HS-5 (cell line): ENCODE results near the gene ATP1B2.
"Not testable (repeated sequence)": the region's sequence is repeated elsewhere in the genome, so short reads cannot be mapped to it uniquely, and the experiment has no call there.

Experiments used
- DNase-seq: peaks from one replicate; pipeline ENCODE4 v3.0.0-alpha.2; 2012; ENCODE audit warnings: low read depth

Gene ATP1B2, protein sequence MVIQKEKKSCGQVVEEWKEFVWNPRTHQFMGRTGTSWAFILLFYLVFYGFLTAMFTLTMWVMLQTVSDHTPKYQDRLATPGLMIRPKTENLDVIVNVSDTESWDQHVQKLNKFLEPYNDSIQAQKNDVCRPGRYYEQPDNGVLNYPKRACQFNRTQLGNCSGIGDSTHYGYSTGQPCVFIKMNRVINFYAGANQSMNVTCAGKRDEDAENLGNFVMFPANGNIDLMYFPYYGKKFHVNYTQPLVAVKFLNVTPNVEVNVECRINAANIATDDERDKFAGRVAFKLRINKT

DNA sequence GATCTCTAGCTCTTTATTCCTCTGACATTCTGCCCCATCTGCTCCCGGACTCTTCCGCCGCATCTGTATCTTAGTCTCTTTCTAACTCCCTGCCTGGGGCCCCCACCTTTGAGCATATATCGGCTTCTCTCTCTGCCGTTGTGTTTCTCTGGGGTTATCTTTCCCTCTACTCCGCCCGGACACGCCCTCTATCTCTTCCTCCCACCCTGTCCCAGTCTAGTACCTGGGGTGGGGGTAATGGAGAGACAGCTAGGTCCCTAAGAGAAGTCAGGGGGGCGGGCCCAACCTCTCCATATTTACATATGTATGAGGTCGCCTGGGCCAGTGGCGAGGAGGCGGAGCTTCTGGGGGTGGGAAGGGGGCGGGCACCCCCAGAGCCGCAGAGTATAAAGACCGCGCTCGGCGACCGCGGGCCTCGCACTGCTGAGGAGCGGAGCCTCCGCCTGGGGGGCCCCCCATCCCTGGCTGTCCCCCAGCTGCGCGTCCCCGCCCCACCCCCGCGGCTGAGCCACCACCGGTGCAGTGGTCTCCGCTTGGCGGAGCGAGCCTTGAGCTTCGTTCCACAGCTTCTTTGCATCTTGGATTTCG is at the start of gene ATP1B2:
TSS of gene ATP1B2 (plus strand) at position 418 of the 588 bp plus-strand sequence. CDS start 593 bp downstream, outside the sequence.
- DNase-seq: no peak

DNA sequence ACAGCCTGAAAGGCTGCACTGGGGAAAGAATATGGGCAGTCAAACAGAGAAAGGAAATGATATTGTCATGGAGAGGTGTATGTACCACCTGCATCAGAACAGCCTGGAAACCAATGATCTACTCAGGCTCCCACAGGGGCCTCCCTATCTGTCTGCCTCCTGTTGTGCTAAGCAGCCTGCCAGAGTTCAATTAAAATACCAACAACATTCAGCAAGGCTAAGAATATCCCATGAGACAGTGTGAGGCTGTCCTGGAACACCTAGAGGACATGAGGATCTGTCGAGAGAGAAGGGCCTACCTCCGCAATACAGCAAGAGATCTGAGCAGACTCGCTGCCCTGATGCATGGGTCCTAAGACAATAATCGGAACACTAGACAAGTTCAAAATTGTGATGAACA is 44.4 kb upstream of the ATP1B2 start:
- DNase-seq: no peak

DNA sequence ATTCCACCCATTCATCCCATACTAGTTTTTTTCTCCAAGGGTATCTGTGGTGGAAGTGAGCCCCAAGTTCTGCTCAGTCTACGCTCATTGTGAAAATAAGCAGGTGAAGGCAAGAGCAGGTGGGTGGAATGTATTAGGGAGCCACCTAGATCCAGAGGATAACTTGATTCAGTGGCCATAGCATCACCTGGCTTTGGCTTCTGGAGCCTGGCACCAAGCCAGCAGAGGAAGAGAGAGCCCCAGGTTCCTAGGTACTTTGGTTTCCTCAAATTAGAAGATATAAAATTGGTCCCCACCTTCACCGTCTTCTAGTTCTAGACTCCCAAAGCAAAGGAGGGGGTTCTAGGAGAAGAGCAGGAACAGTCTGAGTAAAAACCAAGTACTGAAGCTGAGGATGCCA is 40.1 kb upstream of the ATP1B2 start:
- DNase-seq: no peak

DNA sequence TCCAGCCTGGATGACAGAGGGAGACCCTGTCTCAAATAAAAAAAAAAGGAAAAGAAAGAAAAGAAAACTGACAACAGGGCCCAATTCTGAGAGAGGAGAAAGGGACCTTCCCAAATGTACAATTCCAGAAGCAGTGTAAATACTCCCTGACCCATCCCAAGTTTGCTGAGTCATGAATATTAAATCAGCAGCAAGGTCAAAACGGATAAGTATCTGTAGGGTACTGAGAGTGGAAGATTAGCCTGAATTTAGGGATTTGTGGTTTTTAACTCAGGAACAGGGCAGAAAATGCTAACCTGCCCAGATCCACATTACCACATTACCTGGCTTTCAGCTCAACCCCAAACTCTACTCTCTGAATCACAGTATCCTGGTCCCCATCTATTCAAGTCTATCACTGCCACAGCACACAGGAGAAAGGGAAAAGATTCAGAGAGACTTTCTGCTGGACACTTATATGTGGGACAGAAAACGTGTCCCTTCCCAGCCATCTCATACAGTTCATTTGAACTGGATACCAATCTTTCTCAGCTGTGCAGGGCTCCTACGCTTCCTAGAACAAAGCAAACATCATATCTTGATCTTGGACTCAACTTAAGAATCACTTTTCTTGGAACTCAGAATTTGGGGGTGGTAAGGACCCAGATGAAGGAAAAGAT is 39.0 kb upstream of the ATP1B2 start:
- no peak for DNase-seq

DNA sequence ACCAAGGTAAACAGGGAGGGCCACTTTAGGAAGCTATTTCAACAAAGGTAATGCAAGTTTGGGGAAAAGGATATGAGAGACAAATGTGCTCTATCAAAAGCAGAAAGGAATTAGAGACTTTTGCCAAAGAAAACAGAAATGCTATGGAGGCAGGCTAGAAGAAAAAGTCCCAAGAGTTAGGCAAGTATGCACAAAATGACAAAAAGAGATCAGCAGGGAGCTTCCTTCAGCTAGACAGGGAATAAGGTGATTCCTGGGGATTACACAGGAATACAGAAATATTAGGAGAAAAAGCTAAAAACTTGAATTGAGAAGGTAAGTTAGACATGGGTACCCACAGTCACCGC is 38.5 kb upstream of the ATP1B2 start:
- no peak for DNase-seq

DNA sequence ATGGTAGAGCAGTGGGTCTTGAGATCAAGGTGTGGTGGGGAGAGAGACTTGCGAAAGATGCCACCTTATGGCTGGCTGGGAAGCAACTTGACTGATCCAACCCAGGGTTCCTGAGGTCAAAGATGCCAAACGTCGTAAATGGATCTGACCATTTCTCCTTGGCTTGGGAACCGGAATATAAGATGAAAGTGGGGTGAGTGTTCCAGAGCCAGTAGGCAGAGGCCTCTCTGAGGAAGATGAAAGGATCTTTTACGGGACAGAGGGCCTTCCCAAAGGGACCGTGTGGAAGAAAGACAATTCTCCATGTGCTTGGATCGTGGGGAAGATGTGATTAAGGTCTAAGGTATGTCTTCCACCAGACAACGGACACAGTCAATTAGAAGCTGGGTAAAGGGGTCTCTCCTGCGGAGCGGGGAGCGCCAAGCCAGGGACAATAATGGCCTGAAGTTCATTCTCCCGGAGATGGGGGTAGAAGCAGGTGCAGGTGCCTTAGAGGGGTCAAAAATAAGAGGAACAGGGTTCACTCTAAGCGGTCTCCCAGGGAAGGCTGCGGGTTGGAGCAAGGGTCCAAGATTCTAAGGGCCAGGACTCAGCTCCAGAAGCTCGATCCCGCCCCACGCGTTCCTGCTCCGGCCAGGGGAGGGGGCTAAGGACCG is 36.8 kb upstream of the ATP1B2 start:
- DNase-seq: no peak

DNA sequence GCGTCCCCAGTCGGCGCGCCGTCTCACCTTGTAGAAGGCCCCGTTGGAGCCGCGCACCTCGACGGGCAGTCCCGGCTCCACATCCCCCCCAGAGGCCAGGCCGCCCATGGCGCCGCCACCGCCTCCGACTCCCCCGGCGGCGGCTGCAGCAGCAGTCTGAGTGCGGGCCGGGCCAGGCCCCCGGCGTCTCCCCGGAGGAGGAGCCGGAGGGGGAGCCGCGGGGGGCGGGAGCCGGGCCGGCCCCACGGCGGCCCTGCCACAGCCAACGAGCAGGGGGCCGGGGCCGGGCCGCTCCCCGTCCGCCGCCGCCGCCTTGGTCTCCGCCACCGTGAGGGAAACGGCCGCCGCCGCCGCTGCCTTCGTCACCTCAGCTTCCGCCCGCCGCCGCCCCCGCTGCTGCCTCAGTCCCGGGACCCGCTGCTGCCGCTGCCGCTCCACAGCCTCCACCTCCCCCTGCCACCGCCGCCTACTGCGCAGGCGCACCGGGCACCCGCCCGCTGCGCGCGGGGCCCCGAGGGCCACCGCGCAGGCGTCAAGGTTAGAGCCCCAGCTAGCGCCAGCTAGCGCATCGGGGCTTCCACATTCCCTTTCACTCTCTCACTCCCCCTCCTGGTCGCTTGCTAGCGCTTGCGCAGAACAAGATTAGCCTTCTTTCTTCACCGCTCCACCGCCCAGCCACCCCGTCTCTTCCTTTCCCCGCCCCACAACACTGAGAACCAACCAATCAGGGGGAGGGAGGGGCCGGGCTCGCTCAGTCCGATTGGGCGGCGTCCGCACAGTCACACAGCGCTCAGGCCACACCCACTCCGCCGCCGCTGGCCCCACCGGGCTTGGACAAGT is 36.1 kb upstream of the ATP1B2 start, which contains the start of gene FXR2:
TSS of gene FXR2 (minus strand) at position 473 of the 840 bp plus-strand sequence. CDS start at position 108, 365 bp downstream.
- peak; percentile 100 for DNase-seq

DNA sequence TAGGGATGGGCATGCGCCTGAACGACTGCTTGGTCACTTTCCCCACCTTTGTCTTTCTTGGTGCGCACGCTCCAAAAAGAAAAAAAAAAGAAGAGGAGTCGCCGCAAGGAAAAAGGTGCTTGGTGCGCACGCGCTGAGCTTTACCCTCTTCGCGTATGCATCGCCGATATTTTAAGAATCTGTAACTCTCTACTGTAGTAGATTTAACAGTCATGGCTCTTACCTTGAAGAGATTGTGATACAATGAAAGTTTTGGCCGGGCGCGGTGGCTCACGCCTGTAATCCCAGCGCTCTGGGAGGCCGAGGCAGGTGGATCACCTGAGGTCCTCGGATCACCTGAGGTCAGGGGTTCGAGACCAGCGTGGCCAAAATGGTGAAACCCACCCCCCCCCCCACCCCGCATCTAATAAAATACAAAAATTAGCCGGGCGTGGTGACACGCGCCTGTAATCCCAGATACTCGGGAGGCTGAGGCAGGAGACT is 35.4 kb upstream of the ATP1B2 start:
- no peak for DNase-seq

DNA sequence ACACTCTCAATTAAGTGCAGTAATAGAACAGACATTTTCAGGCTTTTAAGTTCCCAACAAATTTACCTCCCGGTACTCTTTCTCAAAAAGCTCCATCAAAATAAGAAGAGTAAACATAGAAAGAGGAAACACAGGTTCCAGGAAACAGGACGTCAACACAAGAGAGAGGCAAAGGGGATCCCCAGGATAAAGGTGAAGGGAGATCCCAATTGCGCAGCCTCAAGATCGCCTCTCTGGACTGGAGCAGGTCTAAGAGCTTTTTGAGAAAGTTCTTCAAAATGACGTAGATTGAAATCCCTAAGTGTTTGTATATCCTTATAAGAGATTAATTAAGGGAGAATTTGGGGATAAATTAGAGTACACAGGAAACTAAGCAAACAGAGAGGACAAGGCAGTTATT is 32.1 kb upstream of the ATP1B2 start:
- DNase-seq: no peak

DNA sequence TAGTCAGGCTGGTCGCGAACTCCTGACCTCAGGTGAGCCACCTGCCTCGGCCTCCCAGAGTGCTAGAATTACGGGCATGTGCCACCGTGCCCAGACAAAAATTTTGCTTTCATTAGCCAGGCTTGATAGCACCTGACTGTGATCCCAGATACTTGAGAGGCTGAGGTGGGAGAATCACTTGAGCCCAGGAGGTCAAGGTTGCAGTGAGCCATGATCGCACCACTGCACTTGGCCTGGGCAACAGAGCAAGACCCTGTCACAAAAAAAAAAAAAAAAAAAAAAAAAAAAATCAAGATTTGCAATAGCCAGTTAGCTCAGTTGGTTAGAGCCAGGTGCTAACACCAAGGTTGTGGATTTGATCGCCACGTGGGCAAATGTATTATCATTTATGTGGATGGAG is 29.9 kb upstream of the ATP1B2 start:
- no peak for DNase-seq

DNA sequence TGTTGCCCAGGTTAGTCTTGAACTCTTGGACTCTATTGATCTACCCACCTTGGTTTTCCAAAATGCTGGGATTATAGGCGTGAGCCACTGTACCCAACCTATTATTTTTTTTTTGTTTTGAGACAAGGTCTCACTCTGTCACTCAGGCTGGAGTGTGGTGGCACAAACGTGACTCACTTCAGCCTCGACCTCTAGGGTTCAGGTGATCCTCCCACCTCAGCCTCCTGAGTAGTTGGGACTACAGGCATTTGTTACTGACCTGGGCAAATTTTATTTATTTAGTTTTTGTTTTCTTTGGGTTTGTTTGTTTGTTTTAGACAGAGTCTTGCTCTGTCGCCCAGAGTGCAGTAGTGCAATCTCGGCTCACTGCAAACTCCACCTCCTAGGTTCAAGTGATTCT is 27.1 kb upstream of the ATP1B2 start:
- no peak for DNase-seq

DNA sequence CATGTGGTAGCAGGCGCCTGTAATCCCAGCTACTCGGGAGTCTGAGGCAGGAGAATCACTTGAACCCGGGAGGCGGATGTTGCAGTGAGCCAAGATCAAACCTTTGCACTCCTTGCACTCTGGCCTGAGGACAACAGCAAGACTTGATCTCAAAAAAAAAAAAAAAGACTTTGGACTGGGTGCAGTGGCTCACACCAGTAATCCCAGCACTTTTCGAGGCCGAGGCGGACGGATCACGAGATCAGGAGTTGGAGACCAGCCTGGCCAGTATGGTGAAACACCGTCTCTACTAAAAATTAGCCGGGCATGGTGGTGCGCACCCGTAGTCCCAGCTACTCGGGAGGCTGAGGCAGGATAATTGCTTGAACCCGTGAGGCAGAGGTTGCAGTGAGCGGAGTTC is 25.0 kb upstream of the ATP1B2 start:
- not testable (repeated sequence) for DNase-seq

DNA sequence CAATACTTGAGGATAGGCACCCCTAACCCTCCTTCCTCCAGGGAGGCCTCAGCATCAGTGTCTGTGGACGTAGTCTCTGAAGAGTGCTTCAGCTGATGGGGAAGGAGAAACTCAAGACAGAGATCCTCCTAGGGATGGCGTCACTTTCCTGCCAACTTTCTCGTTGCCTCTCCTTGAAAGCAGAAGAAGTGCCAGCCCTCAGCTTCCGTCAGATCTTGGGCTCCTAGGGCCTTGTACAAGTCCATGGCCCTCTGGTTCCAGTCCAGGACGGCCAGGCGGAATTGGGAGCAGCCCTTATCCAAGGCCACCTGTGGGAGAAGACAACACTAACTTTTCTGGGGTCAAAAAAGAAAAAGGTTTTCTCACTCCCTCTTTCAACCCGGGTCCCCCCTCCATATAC is 24.4 kb upstream of the ATP1B2 start:
- no peak for DNase-seq

DNA sequence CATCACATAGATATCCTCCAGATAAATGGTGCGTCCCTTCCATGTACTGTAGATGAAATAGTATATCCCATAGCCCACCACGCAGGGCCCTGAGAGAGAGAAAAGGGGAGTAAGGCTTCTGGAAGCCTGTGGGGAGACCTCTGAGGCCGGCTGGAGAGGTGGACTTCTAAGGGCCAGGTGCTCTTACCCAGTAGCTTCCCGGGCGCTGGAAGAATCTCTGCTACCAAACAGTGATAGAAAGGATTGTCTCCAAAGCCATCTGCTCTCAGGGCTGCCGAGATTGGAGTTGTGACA is 23.8 kb upstream of the ATP1B2 start:
- DNase-seq: no peak

DNA sequence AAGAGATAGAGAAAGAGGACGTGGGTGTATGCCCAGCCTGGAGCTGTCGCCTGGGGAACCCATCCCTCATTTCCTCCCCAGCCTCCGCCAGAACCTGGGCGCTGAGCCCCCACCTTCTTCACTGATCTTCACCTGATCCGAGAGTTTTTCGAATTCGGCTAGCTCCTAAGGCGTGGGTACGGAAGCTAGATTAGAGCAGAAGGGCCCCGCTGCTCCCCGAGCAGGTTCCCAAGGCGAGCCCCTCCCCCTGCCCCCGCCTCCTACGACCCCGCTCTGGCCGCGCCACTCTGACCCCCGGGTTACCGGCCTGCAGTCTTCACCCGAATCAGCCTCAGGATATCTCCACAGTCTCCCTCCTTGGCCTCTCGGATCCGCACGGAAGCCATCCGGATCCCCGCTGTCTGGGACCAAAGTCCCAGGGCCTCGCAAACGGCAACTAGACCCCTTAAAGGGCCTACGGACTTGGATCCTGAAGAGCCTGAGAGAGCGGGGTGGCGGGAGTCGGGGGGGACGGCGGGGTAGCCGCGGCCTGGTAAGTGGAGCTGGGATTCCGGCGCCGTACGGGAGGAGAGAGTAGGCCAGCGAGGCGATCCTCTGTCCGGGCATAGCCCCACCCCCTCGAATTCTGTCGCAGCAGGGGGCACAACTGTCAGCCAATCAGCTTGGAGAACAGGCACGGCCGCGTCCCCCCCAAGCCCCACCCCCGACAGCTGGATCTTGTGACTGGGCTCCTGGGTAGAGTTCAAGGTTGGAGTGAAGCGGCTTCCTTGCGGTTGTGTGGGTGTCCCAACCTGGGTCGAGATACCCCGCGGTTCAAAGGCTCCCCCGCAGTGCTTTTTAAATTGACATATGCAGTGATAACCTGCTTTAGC is 23.2 kb upstream of the ATP1B2 start, which contains the start of gene SAT2:
TSS of gene SAT2 (minus strand) at position 572 of the 872 bp plus-strand sequence. CDS start at position 386, 186 bp downstream.
- peak; percentile 76 for DNase-seq

DNA sequence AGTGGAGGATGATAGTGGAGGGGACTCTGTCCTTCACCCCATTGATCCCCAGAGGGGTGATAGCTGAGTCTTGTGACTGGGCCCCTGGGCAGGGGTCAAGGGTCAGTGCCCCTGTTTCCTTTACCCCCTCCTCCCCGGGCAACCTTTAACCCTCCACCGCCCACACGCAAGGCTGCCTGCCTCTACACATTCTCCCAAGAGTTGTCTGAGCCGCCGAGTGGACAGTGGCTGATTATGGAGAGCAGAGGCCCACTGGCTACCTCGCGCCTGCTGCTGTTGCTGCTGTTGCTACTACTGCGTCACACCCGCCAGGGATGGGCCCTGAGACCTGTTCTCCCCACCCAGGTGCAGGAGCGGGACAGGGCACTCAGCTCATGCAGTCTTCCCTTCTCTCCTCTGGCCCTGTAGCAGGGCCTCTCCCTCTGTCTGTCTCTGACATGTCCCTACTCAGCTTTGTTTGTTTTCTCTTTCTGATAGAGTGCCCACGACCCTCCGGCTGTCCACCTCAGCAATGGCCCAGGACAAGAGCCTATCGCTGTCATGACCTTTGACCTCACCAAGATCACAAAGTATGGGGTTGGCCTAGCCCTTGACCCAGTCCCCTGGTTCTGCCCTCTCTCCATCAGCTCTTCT is 20.7 kb upstream of the ATP1B2 start, which contains the start of gene SHBG:
TSS of gene SHBG (plus strand) at position 197 of the 633 bp plus-strand sequence. CDS start at position 235, 38 bp downstream.
- DNase-seq: no peak

DNA sequence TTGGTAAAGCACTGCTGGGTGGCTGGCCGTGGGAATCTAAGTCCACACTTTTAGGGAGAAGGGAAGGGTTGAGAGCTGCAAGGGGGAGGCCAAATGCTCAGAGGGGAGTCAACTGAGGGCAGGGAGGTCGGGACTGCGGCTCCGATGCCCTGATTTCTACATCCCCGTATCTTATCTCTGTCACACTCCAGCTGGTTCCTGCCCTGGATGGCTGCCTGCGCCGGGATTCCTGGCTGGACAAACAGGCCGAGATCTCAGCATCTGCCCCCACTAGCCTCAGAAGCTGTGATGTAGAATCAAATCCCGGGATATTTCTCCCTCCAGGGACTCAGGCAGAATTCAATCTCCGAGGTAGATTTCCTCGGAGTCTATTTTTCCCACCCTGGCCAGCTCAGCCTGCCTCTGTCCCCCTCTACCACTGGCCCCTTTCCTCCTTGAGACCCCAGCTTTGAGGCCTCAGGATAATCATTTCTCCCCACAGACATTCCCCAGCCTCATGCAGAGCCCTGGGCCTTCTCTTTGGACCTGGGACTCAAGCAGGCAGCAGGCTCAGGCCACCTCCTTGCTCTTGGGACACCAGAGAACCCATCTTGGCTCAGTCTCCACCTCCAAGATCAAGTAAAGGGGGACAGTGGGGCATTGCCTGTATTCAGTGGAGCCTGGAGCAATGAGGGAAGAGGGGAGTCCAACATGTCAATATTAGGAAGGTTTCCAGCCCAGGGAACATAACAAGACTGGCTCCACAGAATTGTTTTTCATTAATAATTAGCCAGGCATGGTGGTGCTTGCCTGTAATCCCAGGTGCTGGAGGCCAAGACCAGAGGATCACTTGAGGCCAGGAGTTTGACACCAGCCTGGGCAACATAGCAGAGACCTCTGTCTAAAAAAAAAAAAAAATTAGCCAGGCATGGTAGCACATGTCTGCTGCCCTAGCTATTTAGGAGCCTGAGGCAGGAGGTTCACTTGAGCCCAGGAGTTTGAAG is 19.0 kb upstream of the ATP1B2 start:
- no peak for DNase-seq

DNA sequence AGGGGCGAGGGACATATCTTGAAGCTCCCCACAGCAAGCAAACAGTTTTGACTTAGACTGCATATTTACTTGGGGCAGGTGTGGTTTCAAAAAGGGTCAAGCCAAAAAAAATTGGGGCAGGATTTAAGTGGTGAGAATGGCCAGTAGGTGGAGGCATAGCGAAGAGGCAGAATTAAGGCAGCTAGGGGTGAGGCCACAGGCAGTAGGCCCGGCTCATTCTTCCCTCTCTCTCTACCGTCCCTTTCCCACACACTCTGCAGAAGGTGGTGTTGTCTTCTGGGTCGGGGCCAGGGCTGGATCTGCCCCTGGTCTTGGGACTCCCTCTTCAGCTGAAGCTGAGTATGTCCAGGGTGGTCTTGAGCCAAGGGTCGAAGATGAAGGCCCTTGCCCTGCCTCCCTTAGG is 18.2 kb upstream of the ATP1B2 start:
- no peak for DNase-seq

DNA sequence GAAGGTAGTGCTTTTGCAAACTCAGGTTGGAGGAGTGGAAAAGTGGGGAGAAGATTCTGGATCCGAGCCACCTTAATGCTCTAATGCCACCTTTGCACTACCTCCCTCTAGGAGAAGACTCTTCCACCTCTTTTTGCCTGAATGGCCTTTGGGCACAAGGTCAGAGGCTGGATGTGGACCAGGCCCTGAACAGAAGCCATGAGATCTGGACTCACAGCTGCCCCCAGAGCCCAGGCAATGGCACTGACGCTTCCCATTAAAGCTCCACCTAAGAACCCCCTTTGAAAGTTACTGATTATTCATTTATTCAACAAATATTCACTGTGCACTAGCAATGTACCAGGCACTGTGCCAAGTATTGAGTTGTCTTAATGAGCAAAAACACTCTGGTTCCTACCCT is 17.6 kb upstream of the ATP1B2 start:
- DNase-seq: no peak
